GM12878 (cell line): ENCODE data around the gene ANAPC16. TPM values are rescaled to one million over a fixed set of nuclear protein-coding genes. Genes with fewer than 3 reads are reported as not detected.

Source experiments
- BMI1 ChIP-seq: fragments of 450-650 bp; IDR thresholded peaks from 2 replicates; pipeline ENCODE4 v1.6.1; 2016; ENCODE audit warnings: mild to moderate bottlenecking, moderate library complexity, borderline replicate concordance
- EED ChIP-seq: sonication (generic); IDR thresholded peaks from 2 replicates; pipeline ENCODE4 v1.6.1; 2016; ENCODE audit warnings: antibody characterized with exemption, low read depth
- ESRRA ChIP-seq: IDR thresholded peaks from 2 replicates; pipeline ENCODE4 v1.6.1; 2012; ENCODE audit warnings: mild to moderate bottlenecking, low read length, improper control_type of control experiment
- ETV6 ChIP-seq, 2 experiments: fragments of 450-650 bp in 1 of 2; IDR thresholded peaks in 1 of 2; conservative IDR thresholded peaks in 1 of 2; 2 replicates each; pipeline ENCODE4 v1.6.1; 2014; ENCODE audit warnings: antibody characterized with exemption in 1 of 2, borderline replicate concordance in 1 of 2, low read depth in 1 of 2, mild to moderate bottlenecking in 1 of 2, moderate library complexity in 1 of 2
- IKZF2 ChIP-seq, 2 experiments: fragments of 450-650 bp; IDR thresholded peaks; 2 replicates each; pipeline ENCODE4 v1.6.1; 2017; ENCODE audit warnings: mild to moderate bottlenecking in 2 of 2, moderate library complexity in 2 of 2
- RELA ChIP-seq: fragments of 450-650 bp; IDR thresholded peaks from 2 replicates; pipeline ENCODE4 v1.8.0; 2014; ENCODE audit warnings: borderline replicate concordance; ENCODE audit not compliant: partially characterized antibody
- REST ChIP-seq: IDR thresholded peaks from 2 replicates; pipeline ENCODE4 v1.6.1; 2012; ENCODE audit warnings: mild to moderate bottlenecking, low read depth, low read length
- SPI1 ChIP-seq: IDR thresholded peaks from 2 replicates; pipeline ENCODE4 v1.6.1; 2011; ENCODE audit warnings: low read depth, mild to moderate bottlenecking, low read length, moderate library complexity, borderline replicate concordance; ENCODE audit not compliant: insufficient read depth
- SUPT20H ChIP-seq: IDR thresholded peaks from 2 replicates; pipeline ENCODE4 v1.6.1; 2011; ENCODE audit warnings: low read depth, mild to moderate bottlenecking, low read length, moderate library complexity, borderline replicate concordance; ENCODE audit not compliant: control insufficient read depth
- ZSCAN29 ChIP-seq: fragments of 450-650 bp; IDR thresholded peaks from 2 replicates; pipeline ENCODE4 v1.6.1; 2017; ENCODE audit warnings: mild to moderate bottlenecking, moderate library complexity
- polyA plus RNA-seq, 11 experiments: library from polyadenylated mRNA; depleted of rRNA in 4 of 11; unstranded in 6 of 11; stranded (reverse) in 5 of 11; fragments of >200 nt; fragmentation: Nextera tagmentation in 4 of 11; fragmentation: Illumina TruSeq in 1 of 11; extraction: Ambion mirVana in 4 of 11; extraction: Trizol in 1 of 11; gene quantifications; 1 replicate in 1 of 11; 2 replicates in 10 of 11; pipeline versions ENCODE4 v1.2.1 to v1.2.3, GENCODE V29; 2011 to 2016; ENCODE audit warnings: inconsistent platforms in 2 of 11, missing spikeins in 2 of 11, low read depth in 1 of 11
- total RNA-seq, 4 experiments: library from RNA; depleted of rRNA in 3 of 4; stranded (reverse); fragments of >200 nt in 3 of 4; fragmentation: Illumina TruSeq in 1 of 4; extraction: Trizol in 1 of 4; gene quantifications; 2 replicates each; pipeline versions ENCODE4 v1.2.1 to v1.2.3, GENCODE V29; 2013 to 2021

Gene ANAPC16
- total and polyA plus RNA-seq, 10 of the 15 experiments (the other 5 are each of a cell fraction or from before 2014, with no cell fraction given) = 66.9 to 208 (median 134) TPM

DNA sequence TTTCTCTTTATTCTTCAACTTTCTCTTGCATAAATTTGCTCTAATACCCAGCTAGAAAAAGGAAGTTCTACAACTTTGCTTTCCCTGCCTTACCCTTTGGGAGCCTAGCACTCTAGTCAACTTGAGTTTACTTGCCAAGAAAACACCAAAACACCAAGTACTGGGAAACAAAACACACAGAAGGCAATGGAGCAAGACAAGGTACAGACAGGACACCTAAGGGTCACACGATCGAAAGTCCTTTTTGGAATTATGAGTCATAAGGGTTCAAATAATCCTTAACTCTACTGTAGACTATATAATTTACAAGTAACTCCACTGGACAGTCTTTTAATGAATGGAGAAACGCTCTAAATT, 42.6 kb upstream of the ANAPC16 start (continued):
- 0 out of 4 replicates have a peak, but pooled peaks of 1 of the 2 experiments have one; percentile 14 for TF ChIP-seq ETV6 (conservative IDR thresholded peaks at IDR 0.05 in 1 of 2, IDR thresholded peaks at IDR 0.05 in 1 of 2; ENCODE audit: borderline replicate concordance in 1 of 2, low read depth in 1 of 2)
- TF ChIP-seq SPI1 = no peak
- TF ChIP-seq ESRRA = no peak
- no peak for TF ChIP-seq SUPT20H
- no peak for TF ChIP-seq REST
- TF ChIP-seq EED = no peak
- TF ChIP-seq IKZF2 (IDR thresholded peaks at IDR 0.05) = no peak; a peak in 1 of 4 replicates
- no peak for TF ChIP-seq BMI1
- TF ChIP-seq RELA = no peak
- no peak for TF ChIP-seq ZSCAN29
